DLD1 (cell line): Measurements from ENCODE around the gene TUBA4A.

Experiments
- in situ Hi-C: cut with HindIII; loops from 2 replicates; pipeline ENCODE4 v1.10.0; 2017; ENCODE audit warnings: low sequenced_read_pairs

TUBA4A gene

GRCh38 chr2:219245148-219245898 lies 8.4 kb downstream of the TUBA4A start, which contains the start of the genes GLB1L and STK16:
TSS of gene GLB1L (minus strand) at chr2:219245444. CDS start at chr2:219243573, 1,871 bp downstream.
TSS of gene STK16 (plus strand) at chr2:219245479. CDS start at chr2:219246000, 521 bp downstream.
- in situ Hi-C loops, result no loop called here

GRCh38 chr2:219244789-219245147 lies 8.9 kb downstream of the TUBA4A start:
- in situ Hi-C loops, result no loop called here

DNA sequence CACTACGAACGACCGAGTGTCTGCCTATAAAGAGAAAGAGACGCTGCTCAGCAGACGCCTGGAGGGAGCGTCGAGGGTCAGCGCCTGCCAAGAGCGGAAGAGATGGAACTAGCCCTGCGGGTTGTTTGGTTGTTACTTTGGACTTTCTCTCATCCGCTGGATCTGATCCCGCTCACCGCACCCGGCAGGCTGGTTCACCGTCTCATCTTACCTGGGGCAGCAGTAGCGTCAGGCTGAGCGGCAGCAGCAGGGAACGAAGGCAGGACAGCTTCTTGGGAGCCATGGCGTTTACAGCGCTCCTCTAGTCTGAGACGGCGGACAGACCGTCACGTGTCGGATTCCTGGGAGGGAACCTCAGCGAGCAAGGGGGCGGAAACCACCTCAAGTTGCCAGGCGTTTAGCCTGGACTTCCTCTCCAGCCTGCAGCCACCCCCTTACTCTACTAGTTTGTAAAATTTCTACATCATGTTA lies 10.4 kb downstream of the TUBA4A start:
- in situ Hi-C loops, result no loop called here

GRCh38 chr2:219234331-219234730 lies 19.4 kb downstream of the TUBA4A start:
- in situ Hi-C loops, result no loop called here

DNA sequence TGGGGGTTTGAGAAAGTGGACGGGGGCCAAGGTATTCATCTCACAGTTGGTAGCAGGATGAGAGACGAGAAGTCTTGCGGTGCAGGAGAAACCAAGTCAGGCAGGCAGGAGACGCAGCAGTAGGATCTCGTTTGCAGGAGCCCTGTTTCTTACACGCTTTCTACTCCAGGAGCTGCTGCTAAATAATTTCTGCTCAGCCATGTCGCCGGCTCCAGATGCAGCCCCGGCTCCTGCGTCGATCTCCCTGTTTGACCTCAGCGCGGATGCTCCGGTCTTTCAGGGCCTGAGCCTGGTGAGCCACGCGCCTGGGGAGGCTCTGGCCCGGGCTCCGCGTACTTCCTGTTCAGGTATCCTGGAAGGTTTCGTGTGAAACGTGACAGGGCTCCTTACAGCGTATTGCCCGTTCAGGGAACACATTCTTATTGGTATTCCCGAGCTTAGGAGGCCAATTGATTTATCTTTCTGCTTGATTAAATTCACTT lies 23.6 kb downstream of the TUBA4A start:
- in situ Hi-C loops, result no loop called here

GRCh38 chr2:219229305-219230058 lies 24.2 kb downstream of the TUBA4A start, which contains the start of the genes ANKZF1 and ATG9A:
TSS of gene ANKZF1 (plus strand) at chr2:219229806. CDS start at chr2:219230258, 452 bp downstream.
TSS of gene ATG9A (minus strand) at chr2:219229636. CDS start at chr2:219228024, 1,612 bp downstream.
- in situ Hi-C loops, result no loop called here

GRCh38 chr2:219228911-219229304 lies 24.8 kb downstream of the TUBA4A start:
- in situ Hi-C loops, result no loop called here

- in situ Hi-C loops, result no loop called here
Measured at GRCh38 chr2:219228041-219228910, 25.4 kb downstream of the TUBA4A start.

GRCh38 chr2:219225350-219225749 lies 28.4 kb downstream of the TUBA4A start:
- in situ Hi-C loops, result no loop called here

DNA sequence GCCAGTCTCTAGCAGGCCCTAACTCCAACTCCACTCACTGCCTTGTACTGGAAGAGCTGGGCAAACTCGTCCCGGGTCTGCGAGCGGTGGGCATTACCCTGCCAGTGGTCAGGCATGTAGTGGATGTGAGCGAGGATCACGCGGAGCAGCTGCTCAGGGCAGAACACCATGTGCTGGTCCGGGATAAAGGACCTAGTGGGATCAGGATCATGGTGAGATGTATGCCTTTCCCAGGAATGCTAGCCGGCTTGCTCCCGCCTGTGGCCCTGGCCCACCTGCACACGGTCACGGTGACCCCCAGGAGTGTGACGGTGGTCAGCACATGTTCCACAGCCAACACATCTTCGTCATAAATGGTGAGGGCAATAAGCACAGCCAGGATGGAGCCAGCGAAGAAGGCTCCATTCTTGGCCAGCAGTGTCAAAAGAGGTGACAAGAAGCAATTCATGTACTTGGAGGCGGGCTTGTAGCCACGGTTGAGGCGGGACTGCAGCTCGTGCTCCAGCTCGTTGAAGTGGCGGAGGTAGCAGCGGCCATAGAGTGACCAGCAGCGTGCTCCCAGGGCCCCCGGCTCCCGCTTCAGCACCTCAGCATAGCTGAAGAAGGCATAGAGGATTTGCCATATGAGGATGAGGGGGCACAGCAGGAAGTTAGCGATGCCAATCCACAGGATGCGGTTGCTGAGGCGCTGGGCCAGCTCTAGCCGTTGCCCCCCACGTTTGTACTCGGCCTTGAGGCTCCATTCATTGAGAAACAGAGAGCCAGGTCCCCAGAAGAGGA lies 29.7 kb downstream of the TUBA4A start:
- in situ Hi-C loops, result no loop called here

- in situ Hi-C loops, result no loop called here
Measured at GRCh38 chr2:219221957-219222518, 31.7 kb downstream of the TUBA4A start.

DNA sequence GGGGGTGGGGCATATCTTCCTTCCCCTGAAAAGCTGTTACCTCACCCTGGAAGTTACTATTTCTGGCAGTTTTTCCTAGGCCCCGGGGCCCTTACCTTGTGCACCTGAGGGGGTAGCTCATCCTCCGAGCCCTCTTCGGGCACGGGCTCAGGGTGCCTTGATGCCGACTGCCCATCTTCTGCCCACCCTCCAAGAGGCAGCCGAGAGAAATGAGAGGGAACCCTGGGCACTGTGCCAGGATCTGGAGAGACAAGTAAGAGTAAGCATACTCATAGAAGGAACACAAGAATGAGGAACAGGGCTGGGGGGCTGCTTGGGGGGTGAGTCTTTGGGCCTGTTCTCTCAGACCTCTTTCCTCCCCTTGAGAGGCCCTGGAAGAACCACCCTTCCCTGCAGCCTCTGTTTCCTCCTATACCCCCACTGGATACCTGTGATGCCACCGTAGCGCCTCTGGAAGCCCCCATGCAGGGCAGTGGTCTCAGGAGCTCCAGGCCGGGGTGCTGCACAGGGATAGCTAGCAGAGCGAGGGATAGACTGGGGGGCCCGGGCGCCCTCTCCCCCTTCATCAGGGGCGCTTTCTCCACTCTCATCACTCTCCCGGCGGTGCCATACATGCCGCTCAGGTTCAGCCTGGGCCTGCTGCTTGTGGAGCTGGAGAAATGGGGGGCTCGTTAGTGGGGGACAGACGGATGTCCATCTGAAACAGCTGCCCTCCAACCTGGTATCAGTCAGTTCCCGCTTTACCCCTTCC lies 32.9 kb downstream of the TUBA4A start:
- in situ Hi-C loops, result no loop called here

- in situ Hi-C loops, result no loop called here
Measured at GRCh38 chr2:219219784-219220532, 33.8 kb downstream of the TUBA4A start.

DNA sequence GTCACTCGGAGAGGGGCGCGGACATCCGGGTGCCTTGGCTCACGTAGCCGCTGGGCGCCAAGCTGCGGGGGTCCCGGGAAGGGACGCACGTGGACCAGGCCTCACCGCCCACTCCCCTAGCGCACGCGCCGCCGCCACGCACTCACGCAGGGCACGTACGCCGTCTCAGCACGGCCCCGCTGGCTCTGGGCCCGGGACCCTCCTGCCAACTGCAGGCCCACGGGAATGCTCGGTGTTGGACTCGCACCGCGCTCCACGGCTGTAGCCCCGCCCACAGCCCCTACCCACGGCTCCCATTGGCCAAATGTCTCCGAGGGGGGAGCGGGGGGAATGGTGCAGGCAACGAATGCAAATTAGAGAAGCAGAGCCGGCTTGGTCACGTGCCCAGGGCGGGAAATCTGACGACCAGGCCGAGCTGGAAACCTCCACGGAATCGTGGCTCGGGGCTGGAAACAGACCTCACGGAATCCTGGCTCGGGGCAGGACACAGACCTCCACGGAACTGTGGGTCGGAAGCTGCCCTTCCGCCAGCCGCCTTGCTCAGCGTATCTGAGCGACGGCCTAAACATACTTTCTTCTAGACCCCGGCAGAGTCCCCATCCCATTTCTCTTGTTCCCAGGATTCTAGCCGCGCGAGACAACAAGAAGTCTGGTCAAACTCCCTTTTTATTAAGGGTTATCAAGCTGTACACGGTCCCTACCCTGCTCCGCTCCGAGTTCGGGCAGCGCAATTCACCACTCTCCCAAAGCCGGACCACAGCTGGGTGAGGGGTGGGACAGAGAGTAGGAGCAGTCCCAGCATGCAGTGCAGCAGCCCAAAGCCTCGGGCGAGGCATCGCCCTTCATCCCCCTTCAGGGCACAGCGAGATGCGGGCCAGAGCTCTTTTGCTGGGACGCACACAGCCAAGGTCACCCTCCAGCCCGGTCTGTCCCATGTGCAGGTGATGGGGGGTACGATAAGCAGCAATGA lies 34.7 kb downstream of the TUBA4A start, which contains the start of gene ABCB6:
Gene ABCB6 (minus strand): TSS at position 227 of the 970 bp plus-strand sequence. CDS start 285 bp downstream, outside the sequence.
- in situ Hi-C loops, result no loop called here

DNA sequence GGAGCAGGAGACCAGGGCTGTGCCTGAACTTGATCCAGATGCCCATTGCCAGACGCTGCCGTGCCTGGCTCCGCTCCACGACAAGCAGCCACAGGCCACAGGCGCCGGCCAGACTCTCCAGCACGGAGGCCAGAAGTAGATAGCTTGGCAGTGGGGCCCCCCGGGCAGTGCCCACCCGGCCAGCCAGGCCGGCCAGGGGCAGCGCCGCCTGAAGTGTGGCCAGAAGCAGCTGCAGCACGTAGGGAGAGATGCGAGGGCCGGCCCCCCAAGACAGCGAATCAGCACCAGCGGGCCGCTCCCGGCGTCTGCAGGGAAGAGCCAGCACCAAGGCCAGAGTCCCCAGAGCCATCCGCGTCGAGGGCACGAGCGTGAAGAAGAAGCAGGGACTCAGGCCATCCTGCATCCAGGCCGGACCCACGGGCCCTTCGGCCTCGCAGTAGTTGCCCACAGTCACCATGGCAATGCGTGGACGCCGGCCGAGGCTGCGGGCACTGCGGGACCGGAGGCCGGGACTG lies 35.4 kb downstream of the TUBA4A start:
- in situ Hi-C loops, result no loop called here

DNA sequence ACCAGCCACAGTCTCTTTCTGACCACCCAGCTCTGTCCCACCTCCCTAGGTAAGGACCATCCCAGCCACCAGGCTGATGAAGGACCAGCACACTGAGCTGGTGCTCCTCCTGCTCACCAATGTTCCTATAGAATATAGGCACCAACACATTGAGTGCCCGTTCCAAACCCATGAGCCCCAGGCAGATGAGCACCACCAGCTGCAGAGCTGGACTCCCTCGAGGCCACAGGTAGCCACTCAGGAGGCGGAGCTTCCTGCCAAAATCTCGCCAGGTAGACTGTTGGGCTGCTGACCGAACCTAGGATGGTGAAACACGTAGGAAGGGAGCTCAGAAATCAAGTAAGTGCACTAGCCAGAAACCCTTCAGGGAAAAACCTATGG lies 37.2 kb downstream of the TUBA4A start:
- in situ Hi-C loops, result no loop called here
